GM19240 (cell line): ENCODE results near the gene SYDE2.

Experiments used
- DNase-seq: peaks from one replicate; pipeline ENCODE4 v3.0.0; 2011; ENCODE audit warnings: low spot score; ENCODE audit not compliant: insufficient read length

SYDE2 gene

GRCh38 chr1:85132078-85132720, 68.6 kb downstream of the SYDE2 start:
- no peak for DNase-seq

DNA sequence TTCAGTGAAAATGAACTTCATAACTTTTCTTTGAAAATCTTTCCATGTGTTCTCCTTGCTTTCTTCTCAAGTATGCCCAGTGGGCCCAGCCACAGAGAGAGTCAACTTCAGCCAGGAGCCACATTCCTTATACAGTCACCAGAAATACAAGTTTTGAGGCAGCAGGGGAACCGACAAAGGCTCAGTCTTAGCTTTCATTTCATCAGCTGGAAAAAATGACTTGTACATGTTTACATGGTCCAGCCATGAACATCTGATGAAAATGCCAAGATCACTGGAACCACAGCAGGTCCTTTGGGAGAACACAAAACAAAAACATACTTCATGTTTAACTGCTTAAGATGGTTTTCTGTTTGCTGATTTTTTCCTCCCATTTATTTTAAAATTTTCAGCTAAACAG, 72.5 kb downstream of the SYDE2 start:
- no peak for DNase-seq

GRCh38 chr1:85125891-85126290, 74.9 kb downstream of the SYDE2 start:
- no peak for DNase-seq

- DNase-seq = no peak
Measured at GRCh38 chr1:85124091-85124490, 76.7 kb downstream of the SYDE2 start.

DNA sequence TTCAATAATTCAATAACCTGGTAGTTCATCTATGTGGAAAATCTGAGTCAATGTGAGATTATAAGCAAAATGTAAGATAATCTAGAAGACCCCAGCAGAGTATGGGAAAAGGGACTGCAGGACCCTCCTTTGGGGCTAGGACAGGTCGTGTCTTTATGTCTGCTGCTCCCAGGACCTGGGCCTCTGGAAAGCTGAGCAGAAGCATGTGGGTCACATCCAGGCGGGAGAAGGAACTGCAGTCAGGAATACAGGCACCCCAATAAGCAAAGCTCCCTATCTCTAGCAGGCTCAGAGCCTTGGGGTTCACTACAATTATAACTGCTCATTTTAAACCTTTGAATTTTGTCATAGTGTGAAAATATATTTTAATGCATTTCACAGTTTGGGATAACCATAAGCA, 78.6 kb downstream of the SYDE2 start:
- DNase-seq = no peak

- no peak for DNase-seq
Measured at GRCh38 chr1:85121744-85122143, 79.1 kb downstream of the SYDE2 start.

DNA sequence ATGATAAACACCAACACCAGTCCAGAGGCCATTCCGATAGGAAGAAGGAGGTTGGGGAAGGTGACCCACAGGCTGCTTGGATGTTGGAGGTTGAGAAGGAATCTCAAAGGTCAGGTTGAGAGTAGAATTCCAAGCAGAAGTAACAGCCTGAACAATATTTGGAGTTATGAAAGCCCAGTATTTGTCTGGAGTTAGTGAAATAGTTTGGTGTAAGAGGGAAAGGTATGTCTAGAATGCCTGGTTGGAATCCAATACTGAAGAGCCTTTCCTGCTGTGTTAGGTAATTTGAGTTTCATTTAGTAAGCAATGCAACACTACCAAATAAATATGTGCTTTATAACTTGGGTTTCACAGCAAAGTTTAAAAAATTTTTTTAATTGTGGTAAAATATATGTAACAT, 82.1 kb downstream of the SYDE2 start:
- no peak for DNase-seq

DNA sequence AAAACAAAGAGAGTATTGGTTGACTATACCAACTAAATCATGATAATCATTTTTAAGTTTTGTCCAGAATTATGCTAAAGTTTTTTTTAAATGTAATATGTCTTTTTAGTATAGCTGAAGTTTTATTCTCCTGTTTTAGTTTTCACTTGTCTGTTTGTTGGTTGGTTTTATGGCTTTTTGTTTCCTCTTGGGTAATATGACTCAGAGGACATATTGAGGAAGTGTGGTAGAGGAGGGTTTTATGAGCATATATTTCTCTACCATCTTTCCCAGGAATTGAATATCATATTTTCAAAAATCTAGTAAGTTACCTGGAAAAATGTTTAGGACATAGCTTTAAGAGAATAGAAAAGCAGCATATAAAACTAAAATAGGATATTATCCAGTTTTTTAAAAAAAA, 84.0 kb downstream of the SYDE2 start:
- DNase-seq = no peak

GRCh38 chr1:85115933-85116332, 84.9 kb downstream of the SYDE2 start:
- DNase-seq = no peak

- no peak for DNase-seq
Measured at GRCh38 chr1:85111695-85112094, 89.1 kb downstream of the SYDE2 start.

DNA sequence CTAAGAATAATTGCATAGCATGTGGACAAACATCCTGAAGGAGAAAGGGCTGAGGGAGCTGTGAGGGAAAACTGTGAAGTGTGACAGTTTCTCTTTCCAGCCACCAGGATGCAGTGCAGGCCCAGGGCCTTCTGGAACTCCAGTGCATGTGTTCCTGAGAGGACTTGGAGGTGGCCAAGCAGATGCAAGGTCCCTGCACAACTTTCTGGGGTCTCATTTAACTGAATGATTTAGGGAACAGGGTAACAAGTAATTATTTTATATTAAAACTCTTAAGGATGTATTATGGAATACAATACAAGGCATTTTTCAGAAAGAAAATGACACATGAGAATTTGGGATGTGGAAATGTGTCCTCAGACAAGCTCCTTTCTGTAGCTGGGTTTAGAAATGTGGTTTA, 91.3 kb downstream of the SYDE2 start:
- DNase-seq = peak; percentile 33
